Body of pancreas (tissue), 4 donors: ENCODE results near the gene DNASE1L3. TPM values are rescaled to one million over a fixed set of nuclear protein-coding genes. Genes with fewer than 3 reads are reported as not detected.
"Not testable (repeated sequence)": the region's sequence is repeated elsewhere in the genome, so short reads cannot be mapped to it uniquely, and the experiment has no call there.

Experiments used
- ATAC-seq: fragments of 150-250 bp; one replicate; pipeline ENCODE4 v1.9.1; 2016
- DNase-seq, 4 donors: peaks; one replicate each; pipeline ENCODE4 v3.0.0-alpha.2; 2019
- H3K27ac ChIP-seq, 4 donors: fragments of 200-600 bp; sonication (generic); 1 replicate in 3 of 4; 2 replicates in 1 of 4; pipeline versions ENCODE4 v1.5.1 to v1.6.1; 2016 to 2019; ENCODE audit warnings: mild to moderate bottlenecking in 1 of 4, mixed read lengths in 1 of 4, moderate library complexity in 1 of 4
- H3K27me3 ChIP-seq, 2 donors: fragments of 200-600 bp; sonication (generic); one replicate each; pipeline ENCODE4 v1.6.0; 2016; ENCODE audit warnings: mild to moderate bottlenecking in 1 of 2
- H3K36me3 ChIP-seq, 2 donors: fragments of 200-600 bp; sonication (generic); replicated peaks in 1 of 2; 2 replicates each; pipeline ENCODE4 v1.5.1; 2016; ENCODE audit warnings: low read depth in 2 of 2; ENCODE audit not compliant: insufficient read depth in 1 of 2
- H3K4me1 ChIP-seq: fragments of 200-600 bp; sonication (generic); one replicate; pipeline ENCODE4 v1.6.0; 2016
- H3K4me3 ChIP-seq, 2 donors: fragments of 200-600 bp; sonication (generic); 1 replicate in 1 of 2; 2 replicates in 1 of 2; pipeline ENCODE4 v1.5.1; 2016 to 2019
- H3K9me3 ChIP-seq, 3 donors: fragments of 200-600 bp; sonication (generic); 1 replicate in 2 of 3; 2 replicates in 1 of 3; pipeline ENCODE4 v1.5.1; 2016
- POLR2A ChIP-seq, 3 donors: fragments of 450-650 bp; IDR thresholded peaks; one replicate each; pipeline ENCODE4 v1.6.1; 2016; ENCODE audit warnings: antibody characterized with exemption in 3 of 3, mild to moderate bottlenecking in 2 of 3
- WGBS, 2 donors: methylation state at CpG; one replicate each; pipeline ENCODE4 v1.1.5; 2017; 5-methylcytosine and 5-hydroxymethylcytosine counted together
- intact Hi-C: fragments of 100-400 bp; cut with DNase I; formaldehyde crosslinking; loops from one replicate; pipeline ENCODE4 v1.15.1; 2023
- total RNA-seq, 2 donors: library from RNA; depleted of rRNA; stranded (reverse); fragments of >200 nt; gene quantifications; one replicate each; pipeline ENCODE4 v1.1.0, GENCODE V29; 2016
- TF ChIP-seq, protein P1 (sequence below), 7 experiments: fragments of 450-650 bp in 4 of 7; fragments of 200-600 bp in 3 of 7; sonication (generic) in 3 of 7; IDR thresholded peaks; one replicate each; pipeline ENCODE4 v1.5.1; 2016 to 2019; ENCODE audit warnings: antibody characterized with exemption in 7 of 7

The DNASE1L3 gene
- total RNA-seq, 2 donors from 2014 or later, result 2.1 TPM; not detected in 1

DNA sequence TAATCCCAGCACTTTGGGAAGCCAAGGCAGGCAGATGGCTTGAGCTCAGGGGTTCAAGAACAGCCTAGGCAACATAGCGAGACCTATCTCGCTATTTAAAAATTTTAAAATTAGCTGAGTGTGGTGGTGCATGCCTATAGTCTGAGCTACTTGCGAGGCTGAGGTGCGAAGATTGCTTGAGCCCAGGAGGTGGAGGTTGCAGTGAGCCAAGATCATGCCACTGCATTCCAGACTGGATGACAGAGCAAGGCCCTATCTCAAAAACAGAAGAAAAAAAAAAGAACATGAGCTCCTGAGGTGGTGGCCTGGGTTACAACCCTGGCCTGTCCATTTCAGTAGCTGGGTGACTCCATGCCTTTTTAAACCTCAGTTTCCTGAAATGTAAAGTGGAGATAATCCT lies 7.2 kb downstream of the DNASE1L3 start:
- ATAC-seq (no peak), DNase-seq (no peak)
- Histone ChIP-seq H3K27me3 (no peaks in the 10 kb centered on the region), H3K4me3 (no peak overlapping the region), H3K36me3 (no peaks in the 10 kb centered on the region), H3K9me3 (no peaks in the 10 kb centered on the region), H3K4me1 (peaks cover 10% of the 10 kb centered on the region), H3K27ac (no peak overlapping the region)
- intact Hi-C loops, result no loop called here
- TF ChIP-seq, protein P1, sequence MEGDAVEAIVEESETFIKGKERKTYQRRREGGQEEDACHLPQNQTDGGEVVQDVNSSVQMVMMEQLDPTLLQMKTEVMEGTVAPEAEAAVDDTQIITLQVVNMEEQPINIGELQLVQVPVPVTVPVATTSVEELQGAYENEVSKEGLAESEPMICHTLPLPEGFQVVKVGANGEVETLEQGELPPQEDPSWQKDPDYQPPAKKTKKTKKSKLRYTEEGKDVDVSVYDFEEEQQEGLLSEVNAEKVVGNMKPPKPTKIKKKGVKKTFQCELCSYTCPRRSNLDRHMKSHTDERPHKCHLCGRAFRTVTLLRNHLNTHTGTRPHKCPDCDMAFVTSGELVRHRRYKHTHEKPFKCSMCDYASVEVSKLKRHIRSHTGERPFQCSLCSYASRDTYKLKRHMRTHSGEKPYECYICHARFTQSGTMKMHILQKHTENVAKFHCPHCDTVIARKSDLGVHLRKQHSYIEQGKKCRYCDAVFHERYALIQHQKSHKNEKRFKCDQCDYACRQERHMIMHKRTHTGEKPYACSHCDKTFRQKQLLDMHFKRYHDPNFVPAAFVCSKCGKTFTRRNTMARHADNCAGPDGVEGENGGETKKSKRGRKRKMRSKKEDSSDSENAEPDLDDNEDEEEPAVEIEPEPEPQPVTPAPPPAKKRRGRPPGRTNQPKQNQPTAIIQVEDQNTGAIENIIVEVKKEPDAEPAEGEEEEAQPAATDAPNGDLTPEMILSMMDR (IDR thresholded peaks at IDR 0.05), result no peak
- no peak for TF ChIP-seq POLR2A (IDR thresholded peaks at IDR 0.05)
- WGBS, 2 donors, result 88 to 91% methylated on average over 4 of the region's 4 CpGs

DNA sequence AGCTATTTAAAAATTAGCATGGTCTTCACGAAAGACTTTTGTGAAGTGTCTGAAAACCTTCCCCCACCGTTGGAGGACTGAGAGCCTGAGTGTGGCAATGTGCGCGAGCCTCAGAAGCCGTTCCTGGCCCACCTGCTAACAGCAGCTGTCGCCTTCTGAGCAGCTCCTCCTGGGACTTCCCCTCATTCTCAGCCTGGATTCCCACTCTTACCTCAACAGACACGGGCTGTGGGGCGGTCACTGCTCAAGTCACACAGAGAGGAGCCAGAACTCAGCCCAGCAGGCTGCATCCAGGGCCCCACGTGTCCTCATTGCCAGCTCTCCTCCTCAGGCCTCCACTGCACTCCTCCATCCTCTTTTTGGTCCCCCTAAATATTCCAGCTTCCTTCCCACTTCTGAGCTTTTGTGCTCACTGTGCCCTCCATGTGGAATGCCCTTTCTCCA lies 7.8 kb downstream of the DNASE1L3 start:
- TF ChIP-seq, protein P1 (IDR thresholded peaks at IDR 0.05), result no peak
- TF ChIP-seq POLR2A (IDR thresholded peaks at IDR 0.05), result no peak
- H3K4me3 ChIP-seq, result no peak overlapping the region
- H3K27me3 ChIP-seq, result no peaks in the 10 kb centered on the region
- 75 to 80% methylated on average over 7 to 9 of the region's 9 CpGs for WGBS, 2 donors
- H3K36me3 ChIP-seq, result no peaks in the 10 kb centered on the region
- peaks cover 10% of the 10 kb centered on the region for H3K4me1 ChIP-seq
- no peaks in the 10 kb centered on the region for H3K9me3 ChIP-seq
- intact Hi-C loops, result no loop called here
- H3K27ac ChIP-seq, result no peak overlapping the region
- ATAC-seq, result no peak
- no peak for DNase-seq

DNA sequence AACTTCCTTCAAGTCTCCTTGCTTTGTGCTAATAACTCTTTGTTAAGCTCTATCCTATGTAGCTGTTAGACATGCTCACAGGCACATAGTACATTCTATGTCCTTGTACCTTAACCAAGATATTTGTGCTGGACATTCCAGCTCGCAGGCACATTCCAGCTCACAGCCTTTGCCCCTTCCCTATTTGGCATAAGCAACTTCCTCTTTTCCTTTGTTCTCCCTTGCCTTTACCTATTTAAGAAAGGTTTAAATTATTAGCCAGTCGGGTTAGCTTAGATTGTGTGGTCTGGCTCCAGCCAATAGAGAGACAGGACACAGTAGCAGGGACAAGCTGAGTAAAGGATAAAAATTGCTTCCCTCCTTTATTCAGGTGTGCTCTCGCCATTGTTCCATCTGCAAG lies 9.3 kb downstream of the DNASE1L3 start:
- DNase-seq, H3K4me3 ChIP-seq, ATAC-seq, H3K4me1 ChIP-seq, intact Hi-C loops, H3K36me3 ChIP-seq, H3K27ac ChIP-seq, H3K27me3 ChIP-seq, H3K9me3 ChIP-seq: not testable (repeated sequence)
- 54 to 66% methylated on average over 3 of the region's 3 CpGs for WGBS, 2 donors

DNA sequence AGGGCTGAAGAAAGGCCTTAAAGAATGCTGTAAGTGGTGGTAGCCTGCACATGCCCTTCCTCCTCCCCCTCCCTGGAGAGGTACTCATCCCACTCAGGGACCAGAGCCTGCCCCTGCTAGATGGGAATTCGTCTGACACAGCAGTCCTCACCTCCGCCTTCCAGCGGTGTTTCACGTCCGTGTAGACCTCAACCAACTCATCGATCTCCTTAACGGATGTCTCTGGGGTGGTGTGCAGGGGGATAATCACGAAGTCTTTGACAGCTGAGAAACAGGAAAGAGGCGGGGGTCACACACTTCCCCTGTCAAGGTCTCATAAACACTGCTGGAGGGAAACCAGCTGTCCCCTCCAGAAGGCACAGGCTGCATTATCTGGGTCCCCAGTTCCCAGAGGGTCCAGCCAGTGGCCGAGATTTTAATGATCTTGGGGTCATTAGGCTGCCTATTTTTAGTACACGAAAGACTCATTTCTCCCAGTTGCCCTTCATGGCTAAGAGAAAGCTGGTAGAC lies 9.9 kb downstream of the DNASE1L3 start:
- TF ChIP-seq, protein P1 (IDR thresholded peaks at IDR 0.05), result no peak
- no peak for TF ChIP-seq POLR2A (IDR thresholded peaks at IDR 0.05)
- no peaks in the 10 kb centered on the region for H3K36me3 ChIP-seq
- H3K27me3 ChIP-seq, result no peaks in the 10 kb centered on the region
- ATAC-seq (no peak), DNase-seq (no peak)
- H3K27ac ChIP-seq, result peak overlapping the region in 1 of 4 donors; percentile 11
- WGBS, 2 donors, result 47 to 68% methylated on average over 6 to 11 of the region's 11 CpGs
- intact Hi-C loops, result no loop called here
- H3K4me1 ChIP-seq, result peaks cover 3% of the 10 kb centered on the region
- no peak overlapping the region for H3K4me3 ChIP-seq
- H3K9me3 ChIP-seq, result no peaks in the 10 kb centered on the region

DNA sequence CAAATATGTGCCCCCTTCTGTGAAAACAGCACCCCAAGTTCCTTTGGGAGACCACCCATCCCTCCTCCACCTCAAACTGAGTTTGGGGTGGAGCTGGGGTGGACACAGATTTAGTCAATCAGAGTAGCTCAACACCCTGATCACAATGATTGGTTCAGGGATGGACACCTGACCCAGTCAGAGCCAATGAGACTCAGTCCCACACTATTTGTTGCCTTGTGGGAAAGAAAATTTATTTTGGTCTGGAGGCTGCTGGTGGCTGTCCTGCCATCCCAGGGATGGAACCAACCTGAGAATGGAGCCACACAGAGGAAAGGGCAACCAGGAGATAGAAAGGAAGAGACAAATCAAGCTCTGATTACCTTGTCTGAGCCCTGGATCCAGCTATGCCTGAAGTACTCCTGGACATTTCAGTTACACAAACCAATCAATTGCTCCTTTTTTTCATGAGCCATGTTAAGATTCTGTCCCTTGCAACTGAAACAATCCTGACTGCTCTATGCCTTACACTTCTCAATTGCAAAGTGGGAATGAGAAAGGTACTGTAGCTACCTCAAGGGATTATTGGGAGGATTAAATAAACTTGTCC lies 10.6 kb downstream of the DNASE1L3 start:
- Histone ChIP-seq H3K36me3 (no peaks in the 10 kb centered on the region), H3K27me3 (no peaks in the 10 kb centered on the region), H3K4me1 (no peaks in the 10 kb centered on the region), H3K4me3 (no peak overlapping the region), H3K9me3 (no peaks in the 10 kb centered on the region), H3K27ac (no peak overlapping the region)
- TF ChIP-seq POLR2A (IDR thresholded peaks at IDR 0.05), result no peak
- TF ChIP-seq, protein P1 (IDR thresholded peaks at IDR 0.05), result no peak
- no peak for ATAC-seq
- intact Hi-C loops, result no loop called here
- no peak for DNase-seq
